GM21515 (cell line): ENCODE results near the gene LHFPL6.

Experiments
- ATAC-seq: cut with Tn5 transposase; IDR thresholded peaks from one replicate; pipeline ENCODE4 v1.9.1; 2021; ENCODE audit not compliant: unreplicated experiment

The LHFPL6 gene

DNA sequence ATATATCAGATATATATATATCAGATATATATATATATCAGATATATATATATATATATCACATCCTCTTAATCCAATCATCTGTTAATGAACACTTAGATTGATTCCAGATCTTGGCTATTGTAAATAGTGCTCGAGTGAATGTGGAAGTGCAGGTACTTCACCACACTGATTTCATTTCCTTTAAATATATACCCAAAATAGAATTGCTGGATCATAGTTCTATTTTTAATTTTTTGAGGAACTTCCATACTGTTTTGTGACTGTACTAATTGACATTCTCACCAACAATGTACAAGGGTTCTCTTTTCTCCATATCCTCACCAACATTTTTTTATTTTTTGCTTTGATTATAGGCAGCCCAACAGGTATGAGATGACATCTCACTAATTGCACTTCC, 287.2 kb downstream of the LHFPL6 start:
- no peak for ATAC-seq

DNA sequence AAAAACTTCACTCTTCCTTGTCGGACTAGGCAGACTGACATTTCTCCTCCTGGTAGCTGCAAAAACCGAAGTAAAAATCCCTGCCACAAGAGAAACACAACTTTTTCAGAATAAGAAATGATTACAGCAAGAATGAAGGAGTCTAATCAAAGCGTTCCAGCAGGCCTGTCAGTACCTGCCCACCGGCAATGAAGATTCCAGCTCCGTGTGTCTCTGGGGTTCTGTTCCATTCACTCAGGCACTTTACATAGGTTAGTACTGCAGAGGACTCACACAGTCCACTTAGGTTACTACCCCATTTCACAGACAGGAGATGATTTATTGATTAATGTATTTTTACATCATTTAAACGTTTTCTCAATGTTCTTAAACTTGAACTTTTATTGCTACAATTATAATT, 289.3 kb downstream of the LHFPL6 start:
- ATAC-seq, result no peak

DNA sequence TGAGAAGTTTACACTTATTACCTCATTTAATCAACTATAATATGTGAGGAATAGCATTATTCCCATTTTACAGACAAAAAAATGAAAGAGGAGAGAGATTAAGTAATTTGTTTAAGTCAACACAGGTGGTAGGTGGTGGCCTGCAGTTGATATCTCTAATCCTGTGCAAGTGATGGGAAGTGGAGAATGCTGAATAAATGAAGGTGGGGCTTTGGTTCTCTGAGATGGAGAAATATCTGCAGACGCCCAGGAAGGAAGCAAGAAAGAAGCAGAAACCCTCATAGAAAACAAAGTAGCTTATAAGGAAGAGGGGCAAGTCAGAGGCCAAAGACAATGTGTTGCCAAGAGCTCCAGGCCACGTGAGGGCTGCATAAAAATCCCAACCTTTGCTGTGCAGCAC, 290.4 kb downstream of the LHFPL6 start:
- ATAC-seq, result no peak

DNA sequence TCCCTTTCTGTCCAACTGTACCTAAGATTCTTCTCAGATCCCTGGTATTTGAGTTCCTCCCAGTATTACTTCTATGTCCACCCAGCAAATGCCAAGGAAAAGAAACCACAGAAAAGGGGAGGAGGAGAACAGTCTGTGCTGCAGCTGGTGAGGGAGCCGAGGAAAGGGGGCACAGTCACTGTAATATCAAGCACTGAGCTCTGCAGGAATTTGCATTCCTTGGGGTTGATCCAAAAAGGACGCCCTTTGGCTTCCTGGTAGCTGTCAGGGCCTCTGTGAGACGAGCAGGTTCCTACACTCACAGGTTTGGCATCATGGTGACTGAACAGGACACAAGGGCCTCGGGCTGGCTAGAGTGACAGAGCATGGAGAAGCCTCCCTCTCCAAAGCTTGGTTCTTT, 291.4 kb downstream of the LHFPL6 start:
- ATAC-seq, result no peak

DNA sequence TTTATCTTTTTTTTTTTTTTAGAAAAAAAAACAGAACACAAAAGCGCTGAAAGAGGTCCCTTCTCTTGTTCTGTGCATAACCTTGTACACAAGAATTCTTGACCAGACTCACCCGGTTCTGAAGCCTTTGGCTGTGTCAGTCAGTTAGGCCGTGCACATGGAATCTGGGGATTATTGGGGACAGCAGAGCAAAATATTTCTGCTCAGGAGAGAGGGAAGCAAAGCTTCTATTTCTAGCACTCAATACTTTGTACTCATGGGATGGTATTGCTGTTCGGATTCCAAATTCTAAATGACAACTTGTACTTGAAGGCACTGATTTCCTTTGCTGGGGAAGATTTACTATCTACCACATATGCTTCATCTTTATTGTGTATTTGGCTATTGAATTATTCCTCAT, 292.0 kb downstream of the LHFPL6 start:
- no peak for ATAC-seq

DNA sequence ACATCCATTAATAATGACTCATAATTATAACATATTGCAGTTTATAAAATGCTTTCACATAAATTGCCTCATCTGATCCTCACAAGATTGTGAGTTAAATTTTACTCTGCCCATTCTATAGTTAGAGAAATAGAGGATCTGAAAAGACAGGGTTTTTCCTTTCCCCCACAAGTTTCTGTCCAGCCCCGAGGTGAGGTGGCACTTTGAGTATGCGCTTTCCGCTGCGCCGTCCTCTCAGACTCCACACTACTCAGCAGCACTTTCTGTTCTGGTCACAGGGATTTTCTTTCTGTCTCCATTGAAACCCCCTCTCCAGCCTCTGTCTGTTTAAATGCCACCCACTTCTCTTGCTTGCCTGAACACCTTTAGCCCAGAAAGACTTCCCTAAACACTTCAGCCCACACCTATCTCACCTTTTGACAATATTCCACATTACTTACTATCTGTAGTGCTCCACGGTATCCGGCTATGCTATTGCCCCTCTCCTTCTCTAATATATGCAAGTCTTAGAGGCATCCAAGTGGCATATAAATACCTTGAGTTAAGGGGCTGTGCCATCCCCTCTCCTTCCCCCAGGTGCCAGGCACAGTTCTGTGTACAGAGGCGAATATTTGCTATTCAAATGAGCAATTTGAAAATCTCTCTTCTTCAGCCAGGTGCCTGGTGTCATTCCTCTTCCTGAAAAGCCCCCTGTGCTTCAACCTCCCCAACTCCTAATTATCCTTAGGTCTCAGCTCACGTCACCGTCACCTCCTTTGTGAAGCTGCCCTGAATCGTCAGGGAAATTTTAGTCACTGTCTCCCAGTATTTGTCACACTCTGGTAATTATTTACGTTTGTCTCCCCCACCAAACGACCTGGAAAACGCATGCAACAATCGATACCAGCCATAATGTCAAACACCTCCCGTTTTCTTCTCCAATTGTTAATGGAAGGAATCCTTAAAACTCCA, 296.1 kb downstream of the LHFPL6 start:
- ATAC-seq, result peak; percentile 87

DNA sequence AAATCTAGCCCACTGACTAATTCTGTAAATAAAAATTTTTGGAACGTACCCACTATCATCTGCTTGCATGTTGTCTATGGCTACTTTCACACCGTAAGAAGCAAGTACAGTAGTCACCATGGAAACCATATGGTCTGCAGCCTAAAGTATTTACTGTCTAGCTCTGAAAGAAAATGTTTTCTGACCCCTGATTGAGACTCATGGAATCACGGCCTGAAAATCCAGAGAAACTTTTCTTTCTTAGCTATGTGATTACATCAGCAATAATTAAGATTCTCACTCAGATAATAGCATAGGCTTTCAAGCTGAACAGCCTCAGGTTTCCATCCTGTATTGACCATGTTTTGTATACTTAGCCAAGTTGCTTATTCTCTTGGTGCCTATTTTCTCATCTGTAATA, 300.2 kb downstream of the LHFPL6 start:
- ATAC-seq, result no peak

DNA sequence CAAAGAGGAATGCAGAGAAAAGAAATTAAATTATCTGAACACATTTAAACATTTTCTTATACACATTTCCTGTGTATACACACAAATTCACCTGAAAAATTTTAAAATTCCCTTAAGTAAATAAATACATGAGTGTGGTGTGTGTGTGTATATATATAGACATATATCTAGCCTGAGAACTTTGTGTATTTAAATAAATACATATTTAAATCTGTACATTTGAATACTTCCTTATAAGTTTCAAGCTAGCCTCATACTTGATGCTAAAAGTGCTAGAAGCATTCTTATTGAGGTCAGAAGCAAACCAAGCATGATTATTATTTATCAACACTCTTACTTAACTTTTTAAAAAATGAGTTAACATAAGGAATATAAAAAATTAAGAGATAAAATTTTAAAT, 304.0 kb downstream of the LHFPL6 start:
- no peak for ATAC-seq

DNA sequence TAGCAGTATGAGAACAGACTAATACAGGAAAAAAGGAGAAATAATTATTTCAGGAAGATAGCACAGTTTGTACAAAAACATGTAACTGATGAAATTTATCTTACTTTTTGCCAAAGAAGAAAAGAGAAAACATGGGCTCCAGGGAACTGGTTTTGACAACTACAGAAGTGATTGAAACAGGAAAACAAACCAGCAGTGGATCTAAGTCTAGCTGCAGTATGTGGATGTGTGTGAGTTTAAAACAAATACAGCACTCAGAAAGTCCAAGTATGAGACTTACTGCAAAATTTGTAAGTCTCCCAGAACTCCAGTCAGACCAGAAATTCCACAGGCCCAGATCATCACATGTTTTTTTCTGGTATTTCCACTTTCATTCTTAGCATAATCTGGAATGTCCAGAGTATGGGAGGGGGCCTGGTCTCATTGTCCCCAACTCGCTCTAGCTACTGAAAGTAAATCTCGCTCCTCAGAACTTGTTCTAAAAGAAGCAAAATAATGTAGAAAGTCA, 305.3 kb downstream of the LHFPL6 start:
- ATAC-seq, result no peak

DNA sequence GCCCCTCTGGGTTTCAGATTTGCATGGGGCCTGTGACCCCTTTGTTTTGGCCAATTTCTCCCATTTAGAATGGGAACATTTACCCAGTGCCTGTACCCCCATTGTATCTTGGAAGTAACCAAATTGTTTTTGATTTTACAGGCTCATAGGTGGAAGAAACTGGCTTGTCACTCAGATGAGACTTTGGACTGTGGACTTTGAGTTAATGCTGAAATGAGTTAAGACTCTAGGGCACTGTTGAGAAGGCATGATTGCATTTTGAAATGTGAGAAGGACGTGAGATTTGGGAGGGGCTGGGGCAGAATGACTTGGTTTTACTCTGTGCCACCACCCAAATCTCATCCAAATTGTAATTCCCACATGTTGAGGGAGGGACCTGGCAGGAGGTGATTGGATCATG, 306.0 kb downstream of the LHFPL6 start:
- ATAC-seq, result no peak

DNA sequence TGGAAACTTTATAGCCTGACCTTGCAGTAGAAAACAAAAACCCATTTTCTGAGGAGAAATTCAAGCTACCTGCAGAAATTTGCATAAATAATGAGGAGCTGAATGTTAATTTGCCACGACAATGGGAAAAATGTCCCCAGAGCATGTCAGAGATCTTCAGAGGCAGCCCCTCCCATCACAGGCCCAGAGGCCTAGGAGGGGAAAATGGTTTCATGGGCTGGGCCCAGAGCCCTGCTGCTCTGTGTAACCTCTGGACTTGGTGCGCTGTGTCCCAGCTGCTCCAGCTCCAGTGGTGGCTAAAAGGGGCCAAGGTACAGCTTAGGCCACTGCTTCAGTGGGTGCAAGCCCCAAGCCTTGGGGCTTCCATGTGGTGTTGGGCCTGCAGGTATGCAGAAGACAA, 306.8 kb downstream of the LHFPL6 start:
- no peak for ATAC-seq
